AG09319 (cell line): ENCODE measurements around the gene DYNC2H1.

ENCODE experiments used
- DNase-seq: peaks from one replicate; pipeline ENCODE4 v3.0.0-alpha.2; 2010; ENCODE audit warnings: low read depth; ENCODE audit errors: extremely low read depth
- TF ChIP-seq, protein P1 (sequence below): IDR thresholded peaks from 2 replicates; pipeline ENCODE4 v1.5.1; 2011; ENCODE audit warnings: low read depth, mild to moderate bottlenecking, inconsistent platforms, low read length, moderate library complexity

DYNC2H1 gene

GRCh38 chr11:103077554-103077953, 31.7 kb upstream of the DYNC2H1 start:
- TF ChIP-seq, protein P1, sequence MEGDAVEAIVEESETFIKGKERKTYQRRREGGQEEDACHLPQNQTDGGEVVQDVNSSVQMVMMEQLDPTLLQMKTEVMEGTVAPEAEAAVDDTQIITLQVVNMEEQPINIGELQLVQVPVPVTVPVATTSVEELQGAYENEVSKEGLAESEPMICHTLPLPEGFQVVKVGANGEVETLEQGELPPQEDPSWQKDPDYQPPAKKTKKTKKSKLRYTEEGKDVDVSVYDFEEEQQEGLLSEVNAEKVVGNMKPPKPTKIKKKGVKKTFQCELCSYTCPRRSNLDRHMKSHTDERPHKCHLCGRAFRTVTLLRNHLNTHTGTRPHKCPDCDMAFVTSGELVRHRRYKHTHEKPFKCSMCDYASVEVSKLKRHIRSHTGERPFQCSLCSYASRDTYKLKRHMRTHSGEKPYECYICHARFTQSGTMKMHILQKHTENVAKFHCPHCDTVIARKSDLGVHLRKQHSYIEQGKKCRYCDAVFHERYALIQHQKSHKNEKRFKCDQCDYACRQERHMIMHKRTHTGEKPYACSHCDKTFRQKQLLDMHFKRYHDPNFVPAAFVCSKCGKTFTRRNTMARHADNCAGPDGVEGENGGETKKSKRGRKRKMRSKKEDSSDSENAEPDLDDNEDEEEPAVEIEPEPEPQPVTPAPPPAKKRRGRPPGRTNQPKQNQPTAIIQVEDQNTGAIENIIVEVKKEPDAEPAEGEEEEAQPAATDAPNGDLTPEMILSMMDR, result no peak
- DNase-seq, result no peak

GRCh38 chr11:103078710-103079109, 30.5 kb upstream of the DYNC2H1 start:
- TF ChIP-seq, protein P1, result no peak
- no peak for DNase-seq

GRCh38 chr11:103079833-103080232, 29.4 kb upstream of the DYNC2H1 start:
- no peak for DNase-seq
- TF ChIP-seq, protein P1, result no peak

GRCh38 chr11:103085758-103086365, 23.4 kb upstream of the DYNC2H1 start:
- no peak for DNase-seq
- TF ChIP-seq, protein P1, result no peak

- DNase-seq, result no peak
- TF ChIP-seq, protein P1, result no peak
Observed at GRCh38 chr11:103086461-103086860, 22.8 kb upstream of the DYNC2H1 start.

- TF ChIP-seq, protein P1, result no peak
- DNase-seq, result no peak
Observed at GRCh38 chr11:103091064-103091800, 18.0 kb upstream of the DYNC2H1 start.

GRCh38 chr11:103091801-103092524, 17.3 kb upstream of the DYNC2H1 start, which contains the start of gene DCUN1D5:
TSS of gene DCUN1D5 (minus strand) at chr11:103092160. CDS start at chr11:103091872, 288 bp downstream.
- DNase-seq, result peak; percentile 82
- TF ChIP-seq, protein P1, result no peak
